Measurements from ENCODE around the gene LPP. TPM values are rescaled to one million over a fixed set of nuclear protein-coding genes. Genes with fewer than 3 reads are reported as not detected.

The LPP gene
- total RNA-seq, 1 experiment from 2014 or later: 54.0 TPM

DNA sequence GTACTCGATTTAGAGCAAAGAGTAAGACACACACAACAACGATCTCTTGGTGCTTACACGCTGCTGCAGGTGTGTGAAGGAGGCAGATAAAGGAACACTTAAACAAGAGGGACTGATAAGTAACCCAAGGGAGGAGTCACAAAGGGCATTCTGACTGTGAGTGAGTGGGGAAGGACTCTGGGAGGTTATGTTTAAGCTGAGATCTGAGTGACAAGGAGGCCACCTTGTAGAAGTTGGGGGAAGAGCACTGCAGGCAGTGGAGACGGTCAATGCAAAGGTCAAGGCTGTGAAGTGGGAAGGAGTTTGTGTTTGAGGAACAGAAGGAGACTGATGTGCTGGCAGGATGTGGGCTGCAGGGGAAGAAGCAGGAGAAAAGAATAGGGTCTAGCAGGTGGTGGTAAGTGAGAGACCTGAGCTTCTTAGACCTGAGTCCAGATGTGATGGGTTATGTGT lies 63.1 kb downstream of the LPP start:
- Histone ChIP-seq H2AFZ (ENCODE audit: low read depth, low read length, poor library complexity, severe bottlenecking) (no peak overlapping the region), H3K27ac (ENCODE audit: low read depth, low read length) (no peak overlapping the region), H3K27me3 (ENCODE audit: insufficient read depth, low read length) (no peaks in the 10 kb centered on the region), H3K9me3 (ENCODE audit: control insufficient read depth in 1 of 2, insufficient read depth in 1 of 2, low read depth in 1 of 2, low read length in 2 of 2) (no peaks in the 10 kb centered on the region), H4K20me1 (ENCODE audit: insufficient read depth) (no peaks in the 10 kb centered on the region), H3K79me2 (ENCODE audit: insufficient read depth, low read length) (peaks cover 9% of the 10 kb centered on the region; the same call in 1 of the 2 replicates), H3K4me3 (replicated peaks in 1 of 2; ENCODE audit: low read depth in 1 of 2, low read length in 2 of 2) (no peak overlapping the region), H3K9me2 (ENCODE audit: insufficient read depth) (no peaks in the 10 kb centered on the region), H3K4me2 (ENCODE audit: low read length) (no peak overlapping the region), H3K9ac (ENCODE audit: low read length) (no peak overlapping the region), H3K36me3 (ENCODE audit: control insufficient read depth in 1 of 2, insufficient read depth in 2 of 2, low read length in 2 of 2) (no peaks in the 10 kb centered on the region), H3K4me1 (ENCODE audit: control insufficient read depth in 1 of 2, insufficient read depth in 2 of 2, low read length in 2 of 2) (no peaks in the 10 kb centered on the region)
- POLR2A ChIA-PET: no interaction called here
- no peak for DNase-seq (ENCODE audit: low read depth, low spot score)
- no peak for ATAC-seq
- no peak for TF ChIP-seq ZNF274 (IDR thresholded peaks at IDR 0.05; ENCODE audit: low read depth, low read length)
- TF ChIP-seq EZH2phosphoT487 (IDR thresholded peaks at IDR 0.05; ENCODE audit: borderline replicate concordance): no peak
- TF ChIP-seq, protein P1, sequence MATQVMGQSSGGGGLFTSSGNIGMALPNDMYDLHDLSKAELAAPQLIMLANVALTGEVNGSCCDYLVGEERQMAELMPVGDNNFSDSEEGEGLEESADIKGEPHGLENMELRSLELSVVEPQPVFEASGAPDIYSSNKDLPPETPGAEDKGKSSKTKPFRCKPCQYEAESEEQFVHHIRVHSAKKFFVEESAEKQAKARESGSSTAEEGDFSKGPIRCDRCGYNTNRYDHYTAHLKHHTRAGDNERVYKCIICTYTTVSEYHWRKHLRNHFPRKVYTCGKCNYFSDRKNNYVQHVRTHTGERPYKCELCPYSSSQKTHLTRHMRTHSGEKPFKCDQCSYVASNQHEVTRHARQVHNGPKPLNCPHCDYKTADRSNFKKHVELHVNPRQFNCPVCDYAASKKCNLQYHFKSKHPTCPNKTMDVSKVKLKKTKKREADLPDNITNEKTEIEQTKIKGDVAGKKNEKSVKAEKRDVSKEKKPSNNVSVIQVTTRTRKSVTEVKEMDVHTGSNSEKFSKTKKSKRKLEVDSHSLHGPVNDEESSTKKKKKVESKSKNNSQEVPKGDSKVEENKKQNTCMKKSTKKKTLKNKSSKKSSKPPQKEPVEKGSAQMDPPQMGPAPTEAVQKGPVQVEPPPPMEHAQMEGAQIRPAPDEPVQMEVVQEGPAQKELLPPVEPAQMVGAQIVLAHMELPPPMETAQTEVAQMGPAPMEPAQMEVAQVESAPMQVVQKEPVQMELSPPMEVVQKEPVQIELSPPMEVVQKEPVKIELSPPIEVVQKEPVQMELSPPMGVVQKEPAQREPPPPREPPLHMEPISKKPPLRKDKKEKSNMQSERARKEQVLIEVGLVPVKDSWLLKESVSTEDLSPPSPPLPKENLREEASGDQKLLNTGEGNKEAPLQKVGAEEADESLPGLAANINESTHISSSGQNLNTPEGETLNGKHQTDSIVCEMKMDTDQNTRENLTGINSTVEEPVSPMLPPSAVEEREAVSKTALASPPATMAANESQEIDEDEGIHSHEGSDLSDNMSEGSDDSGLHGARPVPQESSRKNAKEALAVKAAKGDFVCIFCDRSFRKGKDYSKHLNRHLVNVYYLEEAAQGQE (IDR thresholded peaks at IDR 0.05; ENCODE audit: low read depth): no peak
- TF ChIP-seq, protein P2, sequence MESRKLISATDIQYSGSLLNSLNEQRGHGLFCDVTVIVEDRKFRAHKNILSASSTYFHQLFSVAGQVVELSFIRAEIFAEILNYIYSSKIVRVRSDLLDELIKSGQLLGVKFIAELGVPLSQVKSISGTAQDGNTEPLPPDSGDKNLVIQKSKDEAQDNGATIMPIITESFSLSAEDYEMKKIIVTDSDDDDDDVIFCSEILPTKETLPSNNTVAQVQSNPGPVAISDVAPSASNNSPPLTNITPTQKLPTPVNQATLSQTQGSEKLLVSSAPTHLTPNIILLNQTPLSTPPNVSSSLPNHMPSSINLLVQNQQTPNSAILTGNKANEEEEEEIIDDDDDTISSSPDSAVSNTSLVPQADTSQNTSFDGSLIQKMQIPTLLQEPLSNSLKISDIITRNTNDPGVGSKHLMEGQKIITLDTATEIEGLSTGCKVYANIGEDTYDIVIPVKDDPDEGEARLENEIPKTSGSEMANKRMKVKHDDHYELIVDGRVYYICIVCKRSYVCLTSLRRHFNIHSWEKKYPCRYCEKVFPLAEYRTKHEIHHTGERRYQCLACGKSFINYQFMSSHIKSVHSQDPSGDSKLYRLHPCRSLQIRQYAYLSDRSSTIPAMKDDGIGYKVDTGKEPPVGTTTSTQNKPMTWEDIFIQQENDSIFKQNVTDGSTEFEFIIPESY (IDR thresholded peaks at IDR 0.05; ENCODE audit: extremely low read depth, insufficient replicate concordance, low read length): no peak
- TF ChIP-seq ELF1 (IDR thresholded peaks at IDR 0.05; ENCODE audit: borderline replicate concordance, low read depth): no peak
- TF ChIP-seq FOSL1 (IDR thresholded peaks at IDR 0.05; ENCODE audit: low read depth): no peak
- TF ChIP-seq JUND (IDR thresholded peaks at IDR 0.05): no peak
- TF ChIP-seq CEBPB (IDR thresholded peaks at IDR 0.05; ENCODE audit: low read depth): no peak
- no peak for TF ChIP-seq TCF7L2 (IDR thresholded peaks at IDR 0.05; ENCODE audit: borderline replicate concordance, extremely low read depth, insufficient read depth, insufficient read length)
- CTCF ChIA-PET: no interaction called here
- intact Hi-C loops (cut with micrococcal nuclease): no loop called here
- BruUV-seq (replicated peaks): no TSS peak
- RAD21 ChIA-PET (ENCODE audit: low non-redundant PET in 1 of 2, low total read pairs in 2 of 2, uncharacterized antibody in 2 of 2, unreplicated experiment in 2 of 2): no interaction called here
